Muscle layer of duodenum (tissue), 2 donors: ENCODE results near the gene SMPD4.
"Not testable (repeated sequence)": the region's sequence is repeated elsewhere in the genome, so short reads cannot be mapped to it uniquely, and the experiment has no call there.

ENCODE experiments used
- H3K27ac ChIP-seq: one replicate; pipeline ENCODE4 v1.7.0; 2013; ENCODE audit warnings: mild to moderate bottlenecking, low read length
- H3K27me3 ChIP-seq: one replicate; pipeline ENCODE4 v1.7.0; 2013; ENCODE audit warnings: low read depth, mild to moderate bottlenecking, control low read depth, low read length
- H3K36me3 ChIP-seq, 2 donors: one replicate each; pipeline ENCODE4 v1.7.0; 2013; ENCODE audit warnings: low read length in 2 of 2, control low read depth in 1 of 2, mild to moderate bottlenecking in 1 of 2; ENCODE audit not compliant: insufficient read depth in 2 of 2, control insufficient read depth in 1 of 2
- H3K4me1 ChIP-seq, 2 donors: one replicate each; pipeline ENCODE4 v1.7.0; 2013; ENCODE audit warnings: low read length in 2 of 2, mild to moderate bottlenecking in 2 of 2, control low read depth in 1 of 2, moderate library complexity in 1 of 2; ENCODE audit not compliant: insufficient read depth in 2 of 2, control insufficient read depth in 1 of 2
- H3K4me3 ChIP-seq, 2 donors: one replicate each; pipeline ENCODE4 v1.7.0; 2013; ENCODE audit warnings: low read length in 2 of 2, low read depth in 1 of 2, mild to moderate bottlenecking in 1 of 2
- H3K9me3 ChIP-seq, 2 donors: one replicate each; pipeline ENCODE4 v1.7.0; 2013; ENCODE audit warnings: low read length in 2 of 2, control low read depth in 1 of 2, mild to moderate bottlenecking in 1 of 2; ENCODE audit not compliant: control insufficient read depth in 1 of 2
- donor health status: healthy.

SMPD4 gene

GRCh38 chr2:130143266-130144039 is 37.9 kb downstream of the SMPD4 start:
- H3K36me3 ChIP-seq, H3K27ac ChIP-seq, H3K27me3 ChIP-seq, H3K4me1 ChIP-seq, H3K9me3 ChIP-seq, H3K4me3 ChIP-seq: not testable (repeated sequence)

GRCh38 chr2:130142396-130143265 is 38.8 kb downstream of the SMPD4 start:
- H3K9me3 ChIP-seq, H3K27me3 ChIP-seq, H3K4me3 ChIP-seq, H3K4me1 ChIP-seq, H3K27ac ChIP-seq, H3K36me3 ChIP-seq: not testable (repeated sequence)

GRCh38 chr2:130141645-130142370 is 39.6 kb downstream of the SMPD4 start:
- not testable (repeated sequence) for H3K36me3 ChIP-seq, H3K9me3 ChIP-seq, H3K27ac ChIP-seq, H3K4me3 ChIP-seq, H3K4me1 ChIP-seq, H3K27me3 ChIP-seq

GRCh38 chr2:130141002-130141401 is 40.4 kb downstream of the SMPD4 start:
- H3K27me3 ChIP-seq, H3K4me1 ChIP-seq, H3K4me3 ChIP-seq, H3K27ac ChIP-seq, H3K9me3 ChIP-seq, H3K36me3 ChIP-seq: not testable (repeated sequence)

- H3K27me3 ChIP-seq, H3K9me3 ChIP-seq, H3K36me3 ChIP-seq, H3K27ac ChIP-seq, H3K4me1 ChIP-seq, H3K4me3 ChIP-seq: not testable (repeated sequence)
Observed at GRCh38 chr2:130140516-130140915, 40.9 kb downstream of the SMPD4 start.

- not testable (repeated sequence) for H3K36me3 ChIP-seq, H3K9me3 ChIP-seq, H3K27me3 ChIP-seq, H3K4me3 ChIP-seq, H3K4me1 ChIP-seq, H3K27ac ChIP-seq
Observed at GRCh38 chr2:130139331-130140280, 41.8 kb downstream of the SMPD4 start.

- not testable (repeated sequence) for H3K27me3 ChIP-seq, H3K27ac ChIP-seq, H3K9me3 ChIP-seq, H3K36me3 ChIP-seq, H3K4me1 ChIP-seq, H3K4me3 ChIP-seq
Observed at GRCh38 chr2:130138841-130139251, 42.6 kb downstream of the SMPD4 start.

GRCh38 chr2:130138326-130138725 is 43.1 kb downstream of the SMPD4 start:
- H3K27ac ChIP-seq, H3K27me3 ChIP-seq, H3K9me3 ChIP-seq, H3K36me3 ChIP-seq, H3K4me1 ChIP-seq, H3K4me3 ChIP-seq: not testable (repeated sequence)

GRCh38 chr2:130137118-130137517 is 44.3 kb downstream of the SMPD4 start:
- not testable (repeated sequence) for H3K9me3 ChIP-seq, H3K4me1 ChIP-seq, H3K36me3 ChIP-seq, H3K4me3 ChIP-seq, H3K27me3 ChIP-seq, H3K27ac ChIP-seq

GRCh38 chr2:130136546-130136945 is 44.9 kb downstream of the SMPD4 start:
- H3K9me3 ChIP-seq, H3K4me3 ChIP-seq, H3K4me1 ChIP-seq, H3K27me3 ChIP-seq, H3K27ac ChIP-seq, H3K36me3 ChIP-seq: not testable (repeated sequence)
